GM19452 (cell line): Measurements from ENCODE around the gene STRN4.
"Not testable (repeated sequence)": the region's sequence is repeated elsewhere in the genome, so short reads cannot be mapped to it uniquely, and the experiment has no call there.

Experiments used
- ATAC-seq: cut with Tn5 transposase; IDR thresholded peaks from one replicate; pipeline ENCODE4 v1.9.1; 2021; ENCODE audit not compliant: unreplicated experiment

Gene STRN4

DNA sequence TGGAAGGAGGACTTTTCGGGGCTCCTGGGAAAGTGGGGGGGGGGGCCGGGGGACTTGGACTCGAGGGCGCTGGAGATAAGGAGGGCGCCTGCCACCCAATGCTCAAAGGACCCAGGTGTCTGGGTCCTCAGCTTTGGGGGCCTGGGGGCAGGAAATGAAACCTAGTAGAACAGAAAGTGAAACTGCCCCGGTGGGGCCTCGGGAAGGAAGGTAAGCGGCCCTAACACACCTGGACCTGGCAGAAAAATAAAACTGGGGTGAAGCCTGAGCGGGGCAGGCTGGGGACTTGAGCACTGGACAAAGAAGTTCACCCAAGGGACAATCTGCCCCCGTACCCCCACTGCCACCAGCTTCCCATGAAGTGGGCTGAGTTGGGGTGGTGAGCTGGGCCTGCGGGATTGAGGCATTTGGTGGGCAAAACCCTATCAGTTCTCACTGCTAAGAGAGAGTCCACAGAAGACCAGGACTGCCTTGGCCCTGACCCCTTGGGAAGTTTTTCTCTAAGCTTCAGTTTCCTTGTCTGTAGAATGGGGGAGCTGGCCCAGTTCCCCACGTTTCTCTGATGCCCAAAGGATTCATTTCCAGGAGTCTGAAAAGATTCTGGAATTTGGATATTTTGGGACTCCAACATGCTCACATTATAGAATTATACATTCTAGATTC lies 31.7 kb downstream of the STRN4 start:
- ATAC-seq = no peak

DNA sequence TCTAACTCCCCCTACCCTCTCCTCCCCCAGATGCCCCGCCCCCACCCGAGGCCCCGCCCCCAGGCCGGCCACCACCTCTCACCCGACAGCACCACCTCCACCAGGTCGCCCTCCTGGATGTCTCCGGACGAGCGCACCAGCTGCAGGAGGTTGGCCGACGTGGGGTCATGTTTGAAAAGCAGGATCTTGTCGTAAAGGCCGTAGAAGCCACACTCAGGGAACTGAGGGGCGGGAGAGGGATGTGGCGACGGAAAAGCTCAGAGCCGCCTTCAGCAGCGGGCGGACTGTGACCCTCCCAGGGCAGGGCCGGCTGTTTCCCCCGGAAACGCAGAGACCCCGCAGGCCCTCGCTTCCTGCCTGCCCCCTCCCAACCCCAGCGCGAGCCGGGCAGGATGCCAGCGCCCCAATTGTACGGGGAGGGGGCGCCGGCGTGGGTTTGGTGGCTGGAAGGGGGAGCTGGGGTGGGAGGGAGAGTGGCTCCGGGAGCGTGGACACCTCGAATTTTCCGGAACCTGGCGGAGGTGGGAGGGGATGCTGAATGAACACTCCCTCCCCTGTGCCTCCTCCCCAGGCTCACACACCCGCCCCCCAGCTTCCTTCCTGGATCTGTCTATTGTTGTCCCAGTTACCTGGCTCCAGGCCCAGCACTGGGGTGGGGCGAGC lies 32.3 kb downstream of the STRN4 start:
- ATAC-seq = no peak

DNA sequence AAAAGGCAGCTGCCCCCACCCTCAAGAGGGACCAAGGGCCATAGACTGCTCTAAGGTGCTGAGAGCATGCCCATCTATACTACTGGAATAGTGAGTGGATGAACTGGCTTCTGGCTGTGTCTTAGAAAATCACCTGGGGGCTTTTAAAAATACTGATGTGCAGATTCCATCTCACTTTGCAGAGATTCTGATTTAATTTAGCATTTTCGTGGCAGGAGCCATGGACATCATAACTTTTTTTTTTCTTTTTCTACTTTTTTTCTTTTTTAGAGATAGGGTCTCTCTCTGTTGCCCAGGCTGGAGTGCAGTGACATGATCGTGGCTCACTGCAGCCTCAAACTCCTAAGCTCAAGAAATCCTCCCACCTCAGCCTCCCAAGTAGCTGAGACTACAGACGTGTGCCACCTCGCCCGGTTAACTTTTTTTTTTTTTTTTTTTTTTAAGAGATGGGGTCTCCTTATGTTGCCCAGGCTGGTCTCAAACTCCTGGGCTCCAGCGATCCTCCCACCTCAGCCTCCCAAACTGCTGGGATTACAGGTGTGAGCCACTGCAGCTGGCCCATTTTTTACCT lies 33.4 kb downstream of the STRN4 start:
- ATAC-seq = not testable (repeated sequence)

DNA sequence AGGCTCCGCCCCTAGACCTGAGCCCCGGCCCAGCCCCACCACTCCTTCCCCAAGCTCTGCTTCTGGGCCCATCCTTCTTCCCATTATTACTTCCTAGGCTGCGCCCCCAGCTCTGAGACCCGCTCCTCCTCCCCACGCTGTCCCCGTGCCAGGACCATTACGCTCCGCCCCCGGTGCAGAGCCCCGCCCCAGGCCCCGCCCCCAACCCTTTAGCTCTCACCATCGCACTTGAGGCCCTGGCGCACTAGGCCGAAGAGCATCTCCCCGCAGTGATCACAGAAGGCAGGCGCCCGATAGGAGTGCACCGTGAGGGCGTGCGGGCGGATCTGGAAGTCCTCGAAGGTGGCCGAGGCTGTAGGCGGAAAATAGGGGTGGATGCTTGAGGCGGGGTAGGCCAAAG lies 35.6 kb downstream of the STRN4 start:
- ATAC-seq = no peak

DNA sequence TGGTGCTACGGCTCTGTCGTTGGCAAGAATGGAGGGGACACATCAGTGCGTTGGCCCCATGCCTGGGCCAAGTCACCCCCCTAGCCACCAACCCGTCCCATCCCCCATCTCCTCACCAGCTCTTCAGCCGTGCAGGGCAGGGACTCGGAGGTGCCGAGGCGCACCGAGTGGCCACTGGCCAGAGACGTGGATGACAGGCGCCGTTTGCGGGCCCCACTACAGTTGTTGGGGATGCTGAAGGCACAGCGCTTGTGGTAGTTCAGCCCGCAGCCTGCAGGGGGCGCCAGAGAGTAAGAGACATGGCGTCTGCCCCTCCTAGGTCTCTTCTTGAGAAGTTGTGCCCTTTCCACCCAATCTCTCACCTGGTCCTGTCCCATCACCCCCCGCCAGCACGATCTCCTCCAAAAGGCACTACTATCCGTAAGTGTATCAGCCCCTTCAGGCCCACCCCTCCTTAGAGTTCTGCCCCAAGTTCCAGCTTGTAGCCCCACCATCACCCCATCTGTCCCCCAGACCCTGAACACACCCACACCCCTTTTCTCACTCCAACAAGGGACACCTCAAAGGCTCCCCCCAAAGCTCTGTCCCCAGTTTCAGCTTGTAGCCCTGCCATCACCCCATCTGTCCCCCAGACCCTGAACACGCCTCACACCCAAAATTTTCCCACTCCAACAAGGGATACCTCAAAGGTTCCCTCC lies 41.7 kb downstream of the STRN4 start:
- no peak for ATAC-seq

DNA sequence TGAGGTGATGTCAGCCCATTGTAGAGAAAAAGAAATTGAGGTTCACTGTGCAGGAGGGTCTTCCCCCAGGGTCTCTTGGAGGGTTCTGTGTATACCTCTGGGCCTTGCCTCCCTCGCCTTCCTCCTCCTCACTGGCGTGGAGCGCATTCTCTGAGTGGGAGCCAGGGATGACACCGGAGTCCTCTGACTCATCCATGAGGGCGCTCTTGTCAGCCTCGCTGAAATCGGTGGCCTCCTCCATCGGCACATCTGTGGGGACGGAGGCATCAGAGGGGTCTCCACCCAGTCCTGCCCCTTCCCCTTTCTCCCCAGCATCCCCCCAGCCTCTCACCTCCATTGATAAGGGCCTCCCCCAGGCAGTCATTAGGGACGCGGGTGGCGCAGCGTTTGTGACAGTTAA lies 45.5 kb downstream of the STRN4 start:
- no peak for ATAC-seq

DNA sequence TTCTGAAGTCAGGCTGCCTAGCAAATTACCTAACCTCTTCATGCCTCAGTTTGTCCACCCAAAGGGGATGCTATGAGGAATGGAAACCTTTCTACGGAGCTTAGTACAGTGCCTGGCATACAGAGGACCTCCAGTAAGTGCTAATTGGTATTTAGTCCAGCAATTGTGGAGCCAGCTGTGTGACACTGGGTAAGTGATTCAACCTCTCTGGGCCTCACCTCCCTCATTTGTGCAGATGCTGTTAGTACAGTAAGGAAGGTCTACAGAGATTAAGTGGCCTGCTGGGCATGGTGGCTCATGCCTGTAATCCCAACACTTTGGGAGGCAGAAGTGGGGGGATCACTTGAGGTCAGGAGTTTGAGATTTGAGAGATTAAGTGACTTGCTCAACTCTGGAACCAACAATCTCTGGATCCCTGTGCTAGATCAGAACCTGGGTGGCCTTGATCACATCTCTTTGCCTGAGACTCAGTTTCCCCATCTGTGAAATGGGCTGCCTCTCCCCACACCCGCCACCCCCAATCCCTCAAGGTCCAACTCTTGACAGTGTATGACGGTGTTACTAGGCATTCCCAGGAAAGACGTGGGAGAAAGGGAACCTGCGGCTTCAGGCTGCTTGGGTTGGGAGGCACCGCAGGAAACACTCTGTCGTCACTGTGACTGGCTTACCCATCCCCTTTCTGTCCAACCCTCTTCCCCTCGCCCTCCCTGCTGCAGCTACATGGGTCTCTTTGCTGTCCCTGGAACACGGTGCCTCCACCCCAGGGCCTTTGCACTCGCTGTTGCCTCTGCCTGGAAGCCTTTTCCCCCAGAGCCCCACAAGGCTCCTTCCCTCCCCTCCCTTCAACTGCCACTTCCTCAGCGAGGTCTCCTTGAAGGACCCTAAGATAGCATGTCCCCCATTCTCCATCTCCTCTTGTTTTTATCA lies 47.6 kb downstream of the STRN4 start:
- ATAC-seq = no peak

DNA sequence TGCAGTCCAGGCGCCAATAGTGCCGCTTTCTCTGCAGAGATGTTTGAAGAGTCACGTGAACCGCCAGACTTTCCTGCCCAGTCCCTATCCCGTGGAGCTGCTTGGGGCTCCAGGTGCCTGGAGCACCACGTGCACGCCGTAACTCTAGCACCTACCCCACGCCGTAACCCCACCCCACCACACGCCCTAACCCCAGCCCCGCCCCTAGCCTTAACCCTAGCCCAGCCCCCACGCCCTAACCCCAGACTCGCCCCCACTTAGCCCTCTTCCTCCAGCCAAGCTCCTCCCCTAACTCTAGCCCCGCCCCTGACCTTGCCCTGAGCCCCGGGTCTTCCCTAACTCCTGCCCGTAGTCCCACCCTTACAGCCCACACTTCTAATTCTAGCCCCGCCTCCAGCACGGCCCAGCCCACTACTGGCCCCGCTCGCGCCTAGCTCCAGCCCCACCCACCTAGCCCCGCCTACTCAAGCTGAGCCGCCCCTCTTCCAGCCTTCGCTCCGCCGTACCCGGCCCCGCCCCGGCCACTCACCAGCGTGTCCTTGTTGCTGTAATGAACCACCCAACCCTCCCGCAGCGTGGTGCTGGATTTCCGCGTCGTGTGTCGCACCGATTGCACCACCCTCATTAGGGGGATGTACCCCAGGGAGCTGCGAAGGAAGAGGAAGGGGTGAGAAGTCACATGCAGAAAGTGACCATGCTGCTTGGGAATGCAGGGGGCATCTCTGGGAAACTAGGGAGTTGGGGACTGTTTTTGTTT lies 48.9 kb downstream of the STRN4 start:
- no peak for ATAC-seq

DNA sequence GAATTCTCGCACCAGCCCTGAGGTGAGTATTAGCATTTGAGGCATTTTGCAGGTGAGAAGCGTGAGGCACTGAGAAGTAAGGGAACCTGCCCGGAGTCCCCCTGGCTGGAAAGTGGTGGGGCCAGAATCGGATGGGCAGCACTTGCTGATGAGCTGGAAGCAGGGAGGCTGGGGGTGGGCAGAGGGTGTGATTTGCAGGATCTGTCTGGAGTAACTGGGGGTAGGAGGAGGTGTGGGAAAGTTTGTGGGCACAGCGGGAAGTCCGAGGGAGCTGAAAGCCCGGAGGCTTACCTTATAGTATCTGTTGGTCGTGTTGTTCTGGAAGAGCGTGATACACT lies 49.4 kb downstream of the STRN4 start:
- ATAC-seq = no peak

DNA sequence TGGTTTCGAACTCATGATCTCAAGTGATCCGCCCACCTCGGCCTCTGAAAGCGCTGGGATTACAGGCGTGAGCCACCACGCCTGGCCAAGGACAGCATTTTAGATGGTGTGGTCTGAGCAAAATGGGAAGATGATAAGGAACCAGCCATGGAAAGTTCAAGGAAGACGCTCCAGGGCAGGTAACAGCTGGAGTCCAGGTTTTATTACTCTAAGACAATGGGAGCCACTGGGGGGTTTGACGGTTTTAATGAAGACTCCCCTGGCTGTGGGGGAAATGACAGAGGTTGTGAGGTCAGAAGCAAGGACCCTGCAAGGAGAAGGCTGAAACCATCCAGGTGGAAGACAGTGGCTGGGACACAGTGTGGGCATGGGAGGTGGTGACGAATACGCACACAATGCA lies 50.2 kb downstream of the STRN4 start:
- ATAC-seq = no peak

DNA sequence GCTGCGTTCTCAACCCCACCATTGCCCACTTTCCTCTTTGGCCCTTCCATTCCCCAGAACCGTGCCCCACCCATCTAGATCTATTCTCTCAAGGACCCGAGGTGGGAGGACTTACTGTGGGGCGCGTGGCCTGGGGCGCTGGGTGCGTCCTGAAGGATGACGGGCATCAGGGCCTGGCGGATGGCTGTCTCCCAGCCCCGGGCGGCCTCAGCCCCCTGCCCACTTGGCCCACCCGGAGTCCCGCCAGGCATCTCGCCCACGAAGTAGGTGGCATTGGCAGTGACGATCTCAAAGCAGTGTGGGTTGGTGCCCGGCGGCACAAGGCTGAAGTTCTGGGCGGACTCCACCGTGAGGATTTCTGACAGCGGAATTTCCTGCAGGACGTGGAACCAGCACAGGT lies 52.5 kb downstream of the STRN4 start:
- ATAC-seq = no peak

DNA sequence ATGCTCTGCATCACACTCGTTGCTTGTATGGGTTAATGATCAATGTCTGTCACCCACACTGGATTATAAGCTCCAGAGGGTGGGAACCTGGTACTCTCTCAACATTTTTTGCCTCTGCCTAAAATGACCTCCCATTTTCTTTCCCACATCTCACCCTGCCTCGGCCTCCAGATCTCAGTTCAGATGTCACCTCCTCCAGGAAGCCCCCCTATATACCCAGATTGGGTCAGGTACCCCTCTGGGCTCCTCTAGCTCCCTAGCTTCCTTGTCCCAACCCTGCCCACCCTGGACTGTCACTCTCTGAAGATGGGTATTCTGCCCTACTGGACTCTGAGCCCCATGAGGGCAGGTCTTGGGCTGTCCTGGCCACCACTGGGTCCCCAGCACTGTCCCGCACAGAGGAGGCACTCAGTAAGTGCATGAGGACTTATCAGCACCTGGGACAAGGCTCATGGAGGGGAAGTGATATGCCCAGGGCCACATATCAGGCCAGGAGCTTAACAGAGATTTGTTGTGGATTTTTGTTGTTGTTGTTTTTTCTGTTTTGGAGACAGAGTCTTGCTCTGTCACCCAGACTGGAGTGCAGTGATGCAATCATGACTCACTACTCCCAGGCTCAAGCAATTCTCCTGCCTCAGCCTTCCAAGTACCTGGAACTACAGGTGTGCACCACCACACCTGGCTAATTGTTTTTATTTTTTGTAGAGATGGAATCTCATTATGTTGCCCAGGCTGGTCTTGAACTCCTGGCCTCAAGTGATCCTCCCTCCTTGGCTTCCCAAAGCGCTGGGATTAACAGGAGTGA lies 53.1 kb downstream of the STRN4 start:
- no peak for ATAC-seq

DNA sequence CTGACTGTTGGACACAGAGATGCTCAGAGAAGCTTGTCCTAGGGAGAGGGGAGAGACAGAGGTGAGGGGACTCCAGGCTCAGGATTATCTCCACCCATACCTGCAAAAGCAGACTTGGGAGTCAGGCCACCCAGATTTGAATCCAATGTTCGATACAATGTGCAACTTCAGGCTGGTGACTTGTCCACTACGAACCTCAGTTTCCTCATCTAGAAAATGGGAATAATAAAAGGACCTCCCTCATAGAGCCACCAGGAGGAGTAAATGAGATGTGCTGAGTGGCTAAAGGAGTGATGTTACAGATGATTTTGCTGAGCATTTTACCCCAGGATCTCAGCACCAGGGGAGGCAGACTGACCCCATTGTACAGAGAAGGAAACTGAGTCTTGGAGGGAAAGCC lies 54.3 kb downstream of the STRN4 start:
- ATAC-seq = no peak

DNA sequence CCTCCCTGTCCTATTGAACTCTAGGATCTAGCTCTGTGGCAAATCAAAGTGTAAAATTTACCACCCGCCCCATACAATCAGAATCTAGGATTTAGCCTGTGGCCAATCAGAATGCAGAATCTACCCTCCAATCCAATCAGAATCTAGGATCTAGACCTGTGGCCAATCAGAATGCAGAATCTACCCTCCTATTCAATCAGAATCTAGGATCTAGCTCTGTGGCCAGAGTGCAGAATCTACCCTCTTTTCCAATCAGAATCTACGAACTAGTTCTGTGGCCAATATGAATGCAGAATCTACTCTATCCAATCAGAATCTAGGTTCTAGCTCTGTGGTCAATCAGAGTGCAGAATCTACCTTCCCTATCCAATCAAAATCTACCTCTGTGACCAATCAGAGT lies 55.1 kb downstream of the STRN4 start:
- ATAC-seq = no peak

DNA sequence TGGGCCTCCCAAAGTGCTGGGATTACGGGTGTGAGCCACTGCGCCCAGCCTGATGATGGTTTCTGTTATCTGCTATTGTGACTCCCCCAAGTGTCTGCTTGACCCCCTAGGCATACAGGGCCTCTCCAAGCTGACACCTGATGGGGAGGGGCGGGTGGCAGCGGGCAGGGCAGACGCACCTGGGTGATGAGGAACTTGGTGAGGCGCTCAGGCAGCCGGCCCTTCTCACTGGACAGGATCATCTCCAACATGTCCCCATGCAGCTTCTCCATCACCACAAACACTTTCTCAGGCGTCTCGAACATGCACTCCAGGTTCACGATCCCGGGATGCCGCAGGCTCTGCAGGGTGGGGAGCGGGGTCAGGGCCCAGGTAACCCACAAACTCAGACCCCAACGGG lies 56.9 kb downstream of the STRN4 start:
- no peak for ATAC-seq

DNA sequence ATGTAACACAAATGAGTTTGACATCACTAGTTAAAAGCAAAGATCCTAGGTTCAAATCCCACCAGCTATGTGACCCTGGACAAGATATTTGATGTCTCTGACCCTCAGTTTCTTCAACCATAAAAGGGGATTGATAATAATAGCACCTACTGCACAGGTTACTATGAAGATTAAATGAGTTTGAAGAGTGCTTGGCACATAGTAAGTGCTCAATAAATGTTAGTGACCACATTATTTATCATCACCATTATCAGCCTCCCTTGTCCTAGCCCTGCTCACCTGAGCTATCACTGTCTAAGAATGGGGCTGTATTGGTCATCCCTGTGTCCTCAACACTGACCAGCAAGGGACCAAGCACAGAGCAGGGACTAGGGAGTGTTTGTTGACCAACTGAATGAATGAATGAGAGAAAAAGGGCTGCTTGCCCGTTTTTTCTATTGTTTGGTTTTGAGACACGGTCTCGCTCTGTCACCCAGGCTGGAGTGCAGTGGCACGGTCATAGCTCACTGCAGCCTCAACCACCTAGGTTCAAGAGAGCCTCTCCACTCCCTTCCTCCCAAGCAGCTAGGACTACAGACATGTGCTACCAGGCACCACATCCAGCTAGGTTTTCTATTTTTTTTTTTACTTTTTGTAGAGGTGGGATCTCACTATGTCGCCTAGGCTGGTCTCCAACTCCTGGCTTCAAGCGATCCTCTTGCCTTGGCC lies 58.7 kb downstream of the STRN4 start:
- ATAC-seq = no peak

DNA sequence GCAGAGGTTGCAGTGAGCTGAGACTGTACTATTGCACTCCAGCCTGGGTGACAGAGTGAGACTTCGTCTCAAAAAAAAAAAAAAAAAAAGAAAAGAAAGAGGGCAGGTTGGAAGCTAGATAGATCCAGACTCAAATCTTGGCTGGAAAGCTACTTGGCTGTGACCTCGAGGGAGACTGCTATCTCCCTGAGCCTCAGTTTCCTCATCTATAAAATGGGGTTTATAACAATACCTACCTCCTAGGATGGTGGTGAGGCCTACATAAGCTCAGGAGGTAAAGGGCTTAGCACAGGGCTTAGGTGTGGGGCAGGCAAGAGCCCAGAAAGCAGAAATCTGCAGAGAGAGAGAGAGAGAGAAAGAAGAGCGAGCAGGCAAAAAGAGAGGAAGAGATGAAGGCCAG lies 61.1 kb downstream of the STRN4 start:
- no peak for ATAC-seq

DNA sequence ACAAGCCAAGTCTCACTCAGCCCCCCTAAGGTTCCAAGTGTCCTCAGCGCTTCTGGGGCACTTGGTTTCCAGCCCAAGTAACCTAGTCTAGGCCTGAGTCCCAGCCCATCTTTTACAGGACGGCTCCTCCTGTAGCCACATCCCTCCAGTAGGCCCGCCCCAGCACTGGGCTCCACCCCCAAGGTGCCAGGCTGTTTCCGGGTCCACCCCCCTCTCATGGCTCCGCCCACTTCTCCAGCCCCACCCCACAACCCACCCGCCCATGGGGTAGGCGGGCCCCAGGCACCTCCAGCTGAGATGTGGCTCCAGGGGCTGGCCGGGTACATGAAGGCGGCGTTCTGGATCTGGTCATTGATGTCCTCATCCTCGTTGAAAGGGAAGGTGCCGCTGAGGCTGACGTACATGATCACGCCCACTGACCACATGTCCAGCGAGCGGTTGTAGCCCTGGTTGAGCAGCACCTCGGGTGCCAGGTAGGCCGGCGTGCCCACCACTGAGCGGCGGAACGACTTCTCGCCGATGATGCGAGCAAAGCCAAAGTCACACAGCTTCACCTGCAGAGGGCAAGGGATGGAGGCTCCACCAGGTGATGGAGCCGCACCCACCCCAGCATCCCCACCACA lies 68.0 kb downstream of the STRN4 start:
- no peak for ATAC-seq
